ENCODE measurements around the gene NFIX.

DNA sequence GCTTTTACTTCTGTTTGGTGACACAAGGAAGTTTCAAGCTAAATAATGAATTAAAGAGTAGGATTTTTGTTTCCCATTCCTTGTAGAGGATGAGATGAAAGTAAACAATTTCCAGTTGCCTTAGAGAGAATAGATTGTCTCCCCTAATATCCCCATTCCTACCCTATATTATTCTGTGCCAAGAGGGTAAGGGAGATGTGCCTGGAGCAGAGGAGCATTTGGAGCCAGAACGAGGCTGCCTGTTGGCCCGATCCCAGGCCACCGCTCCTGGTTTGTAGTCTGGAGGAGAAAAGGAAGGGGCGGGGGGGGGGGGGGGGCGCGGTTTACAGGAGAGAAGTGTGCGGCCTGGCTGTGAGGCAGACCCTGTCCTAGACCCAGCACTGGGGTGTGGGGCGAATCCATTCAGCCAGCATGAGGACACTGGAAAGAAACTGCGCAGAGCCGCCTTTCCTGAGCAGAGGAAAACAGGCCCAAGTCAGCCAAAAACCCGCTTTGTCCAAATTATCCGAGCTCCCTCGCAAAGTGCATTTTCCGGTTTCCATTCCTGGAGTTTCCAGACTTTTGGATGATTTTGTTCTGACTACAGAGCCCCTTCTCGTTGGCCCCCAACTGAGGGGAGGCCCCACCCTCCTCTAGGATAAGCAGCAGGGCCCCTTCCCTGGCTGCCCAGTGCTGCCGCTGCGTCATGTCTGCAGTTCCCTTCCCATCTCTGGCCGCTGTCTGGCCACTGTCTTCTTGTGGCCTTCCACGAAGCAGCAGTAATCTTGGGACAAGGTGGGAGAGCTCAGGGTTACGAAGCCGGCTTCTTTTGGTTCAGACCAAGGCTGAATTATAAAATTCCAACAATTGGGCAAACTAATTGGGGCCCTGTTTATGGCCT is 23.0 kb downstream of the NFIX start:
- TF ChIP-seq, protein P1, sequence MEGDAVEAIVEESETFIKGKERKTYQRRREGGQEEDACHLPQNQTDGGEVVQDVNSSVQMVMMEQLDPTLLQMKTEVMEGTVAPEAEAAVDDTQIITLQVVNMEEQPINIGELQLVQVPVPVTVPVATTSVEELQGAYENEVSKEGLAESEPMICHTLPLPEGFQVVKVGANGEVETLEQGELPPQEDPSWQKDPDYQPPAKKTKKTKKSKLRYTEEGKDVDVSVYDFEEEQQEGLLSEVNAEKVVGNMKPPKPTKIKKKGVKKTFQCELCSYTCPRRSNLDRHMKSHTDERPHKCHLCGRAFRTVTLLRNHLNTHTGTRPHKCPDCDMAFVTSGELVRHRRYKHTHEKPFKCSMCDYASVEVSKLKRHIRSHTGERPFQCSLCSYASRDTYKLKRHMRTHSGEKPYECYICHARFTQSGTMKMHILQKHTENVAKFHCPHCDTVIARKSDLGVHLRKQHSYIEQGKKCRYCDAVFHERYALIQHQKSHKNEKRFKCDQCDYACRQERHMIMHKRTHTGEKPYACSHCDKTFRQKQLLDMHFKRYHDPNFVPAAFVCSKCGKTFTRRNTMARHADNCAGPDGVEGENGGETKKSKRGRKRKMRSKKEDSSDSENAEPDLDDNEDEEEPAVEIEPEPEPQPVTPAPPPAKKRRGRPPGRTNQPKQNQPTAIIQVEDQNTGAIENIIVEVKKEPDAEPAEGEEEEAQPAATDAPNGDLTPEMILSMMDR (IDR thresholded peaks at IDR 0.05), result no peak
- TF ChIP-seq POLR2A (IDR thresholded peaks at IDR 0.05), result no peak

Data from adrenal gland (tissue), 5 donors.